GOT3 (cell line): ENCODE data around the gene S100Z.
"Not testable (repeated sequence)": the region's sequence is repeated elsewhere in the genome, so short reads cannot be mapped to it uniquely, and the experiment has no call there.

ENCODE experiments used
- DNase-seq: peaks from one replicate; lab custom pipeline; 2025; ENCODE audit warnings: mixed read lengths; lab: John Stamatoyannopoulos, UW

Gene S100Z

GRCh38 chr5:76826416-76826815, 23.4 kb upstream of the S100Z start:
- DNase-seq: not testable (repeated sequence)

- no peak for DNase-seq
Measured at GRCh38 chr5:76831110-76831452, 18.7 kb upstream of the S100Z start.

GRCh38 chr5:76836181-76836580, 13.6 kb upstream of the S100Z start:
- no peak for DNase-seq

- DNase-seq: no peak
Measured at GRCh38 chr5:76836585-76836984, 13.2 kb upstream of the S100Z start.

GRCh38 chr5:76838481-76839261, 11.1 kb upstream of the S100Z start:
- DNase-seq: no peak

GRCh38 chr5:76841361-76841760, 8.5 kb upstream of the S100Z start:
- DNase-seq: no peak

- DNase-seq: no peak
Measured at GRCh38 chr5:76845890-76846289, 3.9 kb upstream of the S100Z start.

- no peak for DNase-seq
Measured at GRCh38 chr5:76850543-76851145, 830 bp downstream of the S100Z start.

GRCh38 chr5:76851728-76852369, 2.0 kb downstream of the S100Z start:
- no peak for DNase-seq

GRCh38 chr5:76852772-76853171, 3.0 kb downstream of the S100Z start:
- DNase-seq: no peak

GRCh38 chr5:76853741-76854140, 3.9 kb downstream of the S100Z start:
- DNase-seq: not testable (repeated sequence)

- no peak for DNase-seq
Measured at GRCh38 chr5:76854644-76855043, 4.8 kb downstream of the S100Z start.

GRCh38 chr5:76855501-76855900, 5.7 kb downstream of the S100Z start:
- not testable (repeated sequence) for DNase-seq

- DNase-seq: no peak
Measured at GRCh38 chr5:76855961-76856360, 6.1 kb downstream of the S100Z start.

GRCh38 chr5:76856800-76857199, 7.0 kb downstream of the S100Z start:
- DNase-seq: not testable (repeated sequence)

- DNase-seq: no peak
Measured at GRCh38 chr5:76859591-76860247, 9.9 kb downstream of the S100Z start.

GRCh38 chr5:76861612-76862011, 11.8 kb downstream of the S100Z start:
- DNase-seq: no peak

GRCh38 chr5:76863001-76863400, 13.2 kb downstream of the S100Z start:
- DNase-seq: no peak

GRCh38 chr5:76866503-76866902, 16.7 kb downstream of the S100Z start:
- no peak for DNase-seq

GRCh38 chr5:76867038-76867437, 17.2 kb downstream of the S100Z start:
- DNase-seq: no peak

- no peak for DNase-seq
Measured at GRCh38 chr5:76867827-76868693, 18.2 kb downstream of the S100Z start.

- DNase-seq: no peak
Measured at GRCh38 chr5:76870046-76870445, 20.2 kb downstream of the S100Z start.
